HTERT RPE-1 (cell line): ENCODE measurements around the gene FAM184B.

Experiments
- in situ Hi-C: fragments of 300-500 bp; cut with MboI; formaldehyde crosslinking; loops from 4 replicates; pipeline ENCODE4 v1.14.3; 2020; ENCODE audit warnings: low sequenced_read_pairs

The FAM184B gene

GRCh38 chr4:17646693-17647092 lies 134.7 kb downstream of the FAM184B start:
- in situ Hi-C loops = no loop called here

- in situ Hi-C loops = no loop called here
Measured at GRCh38 chr4:17642398-17642783, 139.0 kb downstream of the FAM184B start.

GRCh38 chr4:17639136-17639535 lies 142.3 kb downstream of the FAM184B start:
- in situ Hi-C loops = no loop called here

GRCh38 chr4:17636696-17637622 lies 144.5 kb downstream of the FAM184B start:
- in situ Hi-C loops = no loop called here

GRCh38 chr4:17636341-17636695 lies 145.1 kb downstream of the FAM184B start:
- in situ Hi-C loops = no loop called here

GRCh38 chr4:17635056-17635455 lies 146.4 kb downstream of the FAM184B start:
- in situ Hi-C loops = no loop called here

GRCh38 chr4:17633600-17633999 lies 147.8 kb downstream of the FAM184B start:
- in situ Hi-C loops = no loop called here

- in situ Hi-C loops = no loop called here
Measured at GRCh38 chr4:17630228-17630627, 151.2 kb downstream of the FAM184B start.

- in situ Hi-C loops = no loop called here
Measured at GRCh38 chr4:17624821-17625220, 156.6 kb downstream of the FAM184B start.

- in situ Hi-C loops = no loop called here
Measured at GRCh38 chr4:17623451-17624001, 157.9 kb downstream of the FAM184B start.

- in situ Hi-C loops = no loop called here
Measured at GRCh38 chr4:17619416-17620105, 161.9 kb downstream of the FAM184B start.

- in situ Hi-C loops = no loop called here
Measured at GRCh38 chr4:17618926-17619325, 162.5 kb downstream of the FAM184B start.

- in situ Hi-C loops = no loop called here
Measured at GRCh38 chr4:17616283-17616682, 165.1 kb downstream of the FAM184B start.

- in situ Hi-C loops = no loop called here
Measured at GRCh38 chr4:17614416-17615299, 166.8 kb downstream of the FAM184B start, which contains the start of gene MED28. TSS of gene MED28 (plus strand) at chr4:17614641. CDS start at chr4:17614655, 14 bp downstream.

GRCh38 chr4:17613761-17614415 lies 167.5 kb downstream of the FAM184B start:
- in situ Hi-C loops = no loop called here

- in situ Hi-C loops = no loop called here
Measured at GRCh38 chr4:17605236-17605635, 176.2 kb downstream of the FAM184B start.

- in situ Hi-C loops = no loop called here
Measured at GRCh38 chr4:17599826-17600225, 181.6 kb downstream of the FAM184B start.

GRCh38 chr4:17597517-17597916 lies 183.9 kb downstream of the FAM184B start:
- in situ Hi-C loops = no loop called here

- in situ Hi-C loops = no loop called here
Measured at GRCh38 chr4:17595471-17596005, 185.9 kb downstream of the FAM184B start.

- in situ Hi-C loops = no loop called here
Measured at GRCh38 chr4:17589355-17589754, 192.1 kb downstream of the FAM184B start.
